ENCODE data around the gene KBTBD12.
A peak's percentile ranks its signal among the peaks of the same experiment; 100 is the strongest.
"Not testable (repeated sequence)": the region's sequence is repeated elsewhere in the genome, so short reads cannot be mapped to it uniquely, and the experiment has no call there.

KBTBD12 gene, protein sequence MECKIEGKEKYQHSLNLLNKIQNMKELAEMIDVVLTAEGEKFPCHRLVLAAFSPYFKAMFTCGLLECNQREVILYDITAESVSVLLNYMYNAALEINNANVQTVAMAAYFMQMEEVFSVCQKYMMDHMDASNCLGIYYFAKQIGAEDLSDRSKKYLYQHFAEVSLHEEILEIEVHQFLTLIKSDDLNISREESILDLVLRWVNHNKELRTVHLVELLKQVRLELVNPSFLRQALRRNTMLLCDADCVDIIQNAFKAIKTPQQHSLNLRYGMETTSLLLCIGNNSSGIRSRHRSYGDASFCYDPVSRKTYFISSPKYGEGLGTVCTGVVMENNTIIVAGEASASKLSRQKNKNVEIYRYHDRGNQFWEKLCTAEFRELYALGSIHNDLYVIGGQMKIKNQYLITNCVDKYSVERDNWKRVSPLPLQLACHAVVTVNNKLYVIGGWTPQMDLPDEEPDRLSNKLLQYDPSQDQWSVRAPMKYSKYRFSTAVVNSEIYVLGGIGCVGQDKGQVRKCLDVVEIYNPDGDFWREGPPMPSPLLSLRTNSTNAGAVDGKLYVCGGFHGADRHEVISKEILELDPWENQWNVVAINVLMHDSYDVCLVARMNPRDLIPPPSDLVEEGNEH

DNA sequence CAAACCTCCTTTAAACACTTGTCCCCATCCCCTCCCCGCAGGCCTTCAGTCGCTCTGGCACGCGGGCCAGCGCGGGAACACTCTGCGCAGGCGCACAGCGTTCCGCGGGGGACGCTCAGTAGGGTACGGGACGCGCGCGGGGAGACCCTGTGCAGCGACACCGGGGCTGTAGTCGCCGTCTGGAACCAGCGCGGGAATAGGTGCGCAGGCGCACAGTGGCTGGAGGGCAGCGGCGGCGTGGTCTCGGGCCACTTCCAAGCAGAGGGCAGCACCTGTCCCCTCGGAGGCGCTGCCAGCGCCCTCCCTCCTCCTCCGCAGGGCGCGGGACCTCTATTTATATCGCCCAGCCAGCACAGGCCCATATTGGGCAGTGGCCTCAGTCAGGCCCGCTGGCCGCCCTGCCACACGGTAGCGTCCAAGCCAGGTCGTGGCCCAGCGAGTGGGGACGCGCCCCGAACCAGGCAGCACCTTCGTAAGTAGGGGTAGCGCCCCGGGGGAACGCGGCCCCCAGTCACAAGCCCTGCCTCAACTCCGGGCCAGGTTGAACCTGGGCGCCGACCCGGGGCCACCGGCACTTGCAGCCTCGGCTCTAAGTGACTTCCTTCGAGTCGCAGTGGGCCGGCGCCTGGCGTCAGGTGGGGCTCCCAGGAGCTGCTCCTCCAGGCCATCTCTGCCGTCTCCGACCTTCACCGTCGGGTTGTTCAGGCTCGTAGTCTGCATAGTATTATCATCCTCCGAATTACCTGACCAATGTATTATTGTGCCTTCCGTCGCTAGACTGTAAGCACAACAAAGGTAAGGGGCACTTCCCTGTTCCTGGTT is at the start of gene KBTBD12:
Gene KBTBD12, plus strand, starts transcription at position 118 of the 822 bp plus-strand sequence. CDS start 7,830 bp downstream, outside the sequence.
- ATAC-seq (replicated peaks): peak in 1 of 2 donors; percentile 50
- peak within 1 kb of the TSS; percentile 9 for H3K27ac Mint-ChIP-seq

GRCh38 chr3:127865941-127866340 is 49.1 kb upstream of the KBTBD12 start:
- Mint-ChIP-seq H3K9me3 (peaks cover 8% of the 10 kb centered on the region in 2 donors), H3K36me3 (peaks cover 0 to 2% of the 10 kb centered on the region in 2 donors), H3K27me3 (no peaks in the 10 kb centered on the region), H3K4me1 (peaks cover 7 to 19% of the 10 kb centered on the region in 2 donors), H3K4me3 (no peak overlapping the region), H3K27ac (no peak overlapping the region)
- ATAC-seq (replicated peaks) (peak; percentile 62 to 63), DNase-seq (no peak)

More for the DNA sequence above, at the start of gene KBTBD12:
- H3K4me1 Mint-ChIP-seq: peaks cover 0 to 10% of the 10 kb centered on the region in 2 donors
- DNase-seq: no peak
- H3K4me3 Mint-ChIP-seq: peak within 1 kb of the TSS; percentile 48 to 68
- peaks cover 3 to 6% of the 10 kb centered on the region in 2 donors for H3K9me3 Mint-ChIP-seq
- peaks cover 52 to 66% of the 10 kb centered on the region in 2 donors for H3K27me3 Mint-ChIP-seq
- peaks cover 0 to 6% of the 10 kb centered on the region in 2 donors for H3K36me3 Mint-ChIP-seq

DNA sequence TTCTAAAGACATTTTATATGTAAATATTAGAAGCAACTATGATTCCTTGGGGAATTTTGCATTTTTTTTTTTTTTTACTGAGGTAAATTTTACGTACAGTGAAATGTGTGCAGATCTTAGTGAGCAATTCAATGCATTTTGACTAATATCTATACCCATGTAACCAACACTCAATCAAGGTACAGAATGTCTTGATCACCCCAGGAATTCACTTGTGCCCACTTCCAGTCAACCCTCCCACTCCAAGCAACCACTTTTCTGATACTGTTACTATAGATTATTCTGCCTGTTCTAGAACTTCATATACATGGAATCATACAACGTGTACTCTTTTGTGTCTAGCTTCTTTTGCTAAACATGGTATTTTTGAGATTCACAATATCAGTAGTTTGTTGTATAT is 47.6 kb upstream of the KBTBD12 start:
- no peak for ATAC-seq (replicated peaks)

GRCh38 chr3:127867986-127868385 is 47.0 kb upstream of the KBTBD12 start:
- H3K27ac Mint-ChIP-seq: no peak overlapping the region
- H3K4me3 Mint-ChIP-seq: no peak overlapping the region
- peak in 1 of 2 donors; percentile 23 for ATAC-seq (replicated peaks)
- peaks cover 8% of the 10 kb centered on the region in 2 donors for H3K9me3 Mint-ChIP-seq
- H3K27me3 Mint-ChIP-seq: peaks cover 0 to 3% of the 10 kb centered on the region in 2 donors
- peaks cover 0 to 2% of the 10 kb centered on the region in 2 donors for H3K36me3 Mint-ChIP-seq
- H3K4me1 Mint-ChIP-seq: peaks cover 10 to 23% of the 10 kb centered on the region in 2 donors
- DNase-seq: no peak

More for the DNA sequence above, 47.6 kb upstream of the KBTBD12 start:
- Mint-ChIP-seq H3K4me1 (peaks cover 10 to 23% of the 10 kb centered on the region in 2 donors), H3K9me3 (peaks cover 8% of the 10 kb centered on the region in 2 donors), H3K4me3 (no peak overlapping the region), H3K27me3 (peaks cover 0 to 3% of the 10 kb centered on the region in 2 donors), H3K27ac (no peak overlapping the region), H3K36me3 (peaks cover 0 to 2% of the 10 kb centered on the region in 2 donors)
- no peak for DNase-seq

- no peak overlapping the region for H3K27ac Mint-ChIP-seq
- H3K9me3 Mint-ChIP-seq: peaks cover 8% of the 10 kb centered on the region in 2 donors
- H3K4me1 Mint-ChIP-seq: peaks cover 10 to 19% of the 10 kb centered on the region in 2 donors
- peaks cover 0 to 3% of the 10 kb centered on the region in 2 donors for H3K27me3 Mint-ChIP-seq
- ATAC-seq (replicated peaks): no peak
- no peak for DNase-seq
- no peak overlapping the region for H3K4me3 Mint-ChIP-seq
- peaks cover 0 to 2% of the 10 kb centered on the region in 2 donors for H3K36me3 Mint-ChIP-seq
Measured at GRCh38 chr3:127870156-127870555, 44.9 kb upstream of the KBTBD12 start.

DNA sequence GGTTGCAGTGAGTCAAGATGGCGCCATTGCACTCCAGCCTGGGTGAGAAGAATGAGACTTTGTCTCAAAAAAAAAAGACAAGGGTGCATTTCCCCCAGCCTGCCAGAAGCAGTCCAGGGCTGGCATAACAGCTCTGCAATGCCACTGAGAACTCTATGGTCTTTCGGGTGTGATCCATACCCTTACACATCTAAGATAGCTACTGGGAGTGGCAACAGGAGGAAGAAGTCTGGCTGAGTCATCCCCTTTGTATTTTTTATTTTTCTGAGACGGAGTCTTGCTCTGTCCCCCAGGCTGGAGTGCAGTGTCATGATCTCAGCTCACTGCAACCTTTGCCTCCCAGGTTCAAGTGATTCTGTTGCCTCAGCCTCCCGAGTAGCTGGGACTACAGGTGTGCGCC is 40.9 kb upstream of the KBTBD12 start:
- DNase-seq; H3K36me3 Mint-ChIP-seq; H3K27ac Mint-ChIP-seq; H3K4me3 Mint-ChIP-seq; H3K9me3 Mint-ChIP-seq; ATAC-seq (replicated peaks); H3K4me1 Mint-ChIP-seq; H3K27me3 Mint-ChIP-seq: not testable (repeated sequence)

GRCh38 chr3:127881586-127881985 is 33.4 kb upstream of the KBTBD12 start:
- H3K9me3 Mint-ChIP-seq: peaks cover 0 to 3% of the 10 kb centered on the region in 2 donors
- H3K27ac Mint-ChIP-seq: no peak overlapping the region
- no peaks in the 10 kb centered on the region for H3K36me3 Mint-ChIP-seq
- H3K4me3 Mint-ChIP-seq: no peak overlapping the region
- H3K4me1 Mint-ChIP-seq: peaks cover 2 to 11% of the 10 kb centered on the region in 2 donors
- ATAC-seq (replicated peaks): no peak
- no peak for DNase-seq
- peaks cover 0 to 16% of the 10 kb centered on the region in 2 donors for H3K27me3 Mint-ChIP-seq

- Mint-ChIP-seq H3K27me3 (peaks cover 0 to 21% of the 10 kb centered on the region in 2 donors), H3K4me1 (peaks cover 7 to 17% of the 10 kb centered on the region in 2 donors), H3K9me3 (peaks cover 4 to 8% of the 10 kb centered on the region in 2 donors), H3K36me3 (peaks cover 0 to 12% of the 10 kb centered on the region in 2 donors), H3K27ac (no peak overlapping the region), H3K4me3 (no peak overlapping the region)
- DNase-seq (no peak), ATAC-seq (replicated peaks) (no peak)
Measured at GRCh38 chr3:127884041-127884440, 31.0 kb upstream of the KBTBD12 start.

DNA sequence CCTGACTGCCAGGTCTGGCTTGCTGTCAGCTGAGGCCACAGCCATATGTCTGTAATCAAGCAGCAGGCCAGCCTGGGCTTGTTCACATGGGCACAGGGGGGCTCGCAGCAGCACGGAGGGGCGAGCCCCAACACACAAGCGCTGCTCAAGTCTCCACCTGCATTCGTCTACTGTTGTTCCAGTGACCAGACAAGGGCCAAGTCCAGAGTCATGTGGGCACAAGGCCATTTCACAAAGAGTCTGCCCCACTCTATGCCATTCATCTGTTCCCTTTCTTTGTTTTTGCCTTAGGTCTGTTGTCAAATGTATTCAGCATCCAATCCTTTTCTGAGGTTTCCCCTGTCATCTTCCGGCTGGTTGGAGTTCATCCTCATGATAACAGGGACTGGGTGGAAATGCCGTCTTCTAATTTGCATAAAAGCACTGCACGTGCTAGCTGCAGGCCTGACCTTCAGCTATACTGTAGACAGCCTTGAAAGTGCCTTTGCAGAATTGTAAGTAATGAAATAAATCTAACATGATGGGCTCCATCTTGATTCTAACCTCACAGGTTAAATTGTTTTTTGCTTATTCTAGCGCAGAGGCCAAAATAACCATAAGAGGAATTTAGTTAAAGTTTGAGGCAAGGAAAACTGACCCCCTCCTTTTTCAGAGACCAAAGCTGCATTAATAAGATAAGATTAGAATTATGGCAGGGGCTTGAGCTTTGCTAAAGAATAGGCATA is 28.6 kb upstream of the KBTBD12 start:
- Mint-ChIP-seq H3K27ac (no peak overlapping the region), H3K27me3 (peaks cover 0 to 14% of the 10 kb centered on the region in 2 donors), H3K4me3 (no peak overlapping the region), H3K4me1 (peaks cover 9 to 20% of the 10 kb centered on the region in 2 donors), H3K9me3 (peaks cover 9 to 17% of the 10 kb centered on the region in 2 donors), H3K36me3 (peaks cover 8 to 26% of the 10 kb centered on the region in 2 donors)
- ATAC-seq (replicated peaks) (no peak), DNase-seq (no peak)

DNA sequence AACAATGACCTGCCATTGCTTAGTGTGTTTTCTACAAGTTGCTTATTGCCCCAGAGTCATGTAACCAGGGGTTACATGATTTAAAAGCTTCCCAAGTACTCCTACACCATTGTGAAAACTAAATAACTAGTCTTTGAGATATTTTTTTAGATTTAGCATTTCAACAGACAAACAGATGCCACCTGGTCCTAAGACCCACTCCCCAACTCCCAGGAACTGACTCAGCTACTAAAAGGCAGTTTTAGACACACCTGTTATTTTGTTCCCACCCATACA is 28.1 kb upstream of the KBTBD12 start:
- Mint-ChIP-seq H3K36me3 (peaks cover 8 to 27% of the 10 kb centered on the region in 2 donors), H3K4me1 (peaks cover 9 to 20% of the 10 kb centered on the region in 2 donors), H3K27me3 (peaks cover under 1 to 13% of the 10 kb centered on the region in 2 donors), H3K27ac (no peak overlapping the region), H3K9me3 (peaks cover 11 to 19% of the 10 kb centered on the region in 2 donors), H3K4me3 (no peak overlapping the region)
- ATAC-seq (replicated peaks) (no peak), DNase-seq (no peak)

DNA sequence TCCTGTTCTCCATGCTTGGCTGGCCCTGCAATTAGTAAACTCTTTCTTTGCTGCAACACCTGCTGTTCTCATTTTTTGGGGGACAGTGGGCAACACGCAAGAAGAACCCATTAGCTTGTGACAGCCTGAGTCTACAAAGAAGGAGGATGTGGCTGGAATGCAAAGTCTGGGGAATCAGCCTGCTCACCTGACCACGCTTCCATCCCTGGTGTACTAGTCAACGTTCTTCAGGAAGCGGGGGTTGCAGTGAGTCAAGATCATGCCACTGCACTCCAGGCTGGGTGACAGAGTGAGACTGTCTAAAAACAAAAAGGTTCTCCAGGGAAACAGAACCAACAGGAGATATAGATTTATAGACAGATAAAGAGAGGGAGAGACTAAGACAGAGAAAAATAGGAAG is 27.7 kb upstream of the KBTBD12 start:
- ATAC-seq (replicated peaks) (no peak), DNase-seq (no peak)
- Mint-ChIP-seq H3K27ac (peak overlapping the region; percentile 68), H3K36me3 (peaks cover 12 to 31% of the 10 kb centered on the region in 2 donors), H3K4me1 (peaks cover 9 to 20% of the 10 kb centered on the region in 2 donors), H3K4me3 (no peak overlapping the region), H3K9me3 (peaks cover 15 to 24% of the 10 kb centered on the region in 2 donors), H3K27me3 (peaks cover 5 to 13% of the 10 kb centered on the region in 2 donors)

DNA sequence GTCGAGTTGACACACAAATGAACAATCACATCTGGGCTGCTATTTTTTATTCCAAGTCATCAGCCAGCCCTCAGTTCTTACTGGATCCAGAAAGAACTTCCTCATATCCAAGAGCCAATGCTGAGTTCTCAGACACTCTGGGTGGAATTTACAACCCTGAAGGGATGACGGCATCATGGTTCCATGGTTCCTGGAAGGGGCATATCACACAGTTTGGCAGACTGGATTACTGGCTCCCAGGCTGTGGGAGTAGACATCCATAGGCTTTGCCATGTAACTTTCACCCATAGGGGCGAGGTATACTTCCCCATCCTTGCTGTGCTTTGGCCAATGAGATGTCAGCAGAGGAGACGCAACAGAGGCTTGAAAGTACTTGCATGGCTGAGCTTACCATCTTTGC is 26.9 kb upstream of the KBTBD12 start:
- peaks cover 18 to 32% of the 10 kb centered on the region in 2 donors for H3K36me3 Mint-ChIP-seq
- H3K9me3 Mint-ChIP-seq: peaks cover 16 to 31% of the 10 kb centered on the region in 2 donors
- no peak for ATAC-seq (replicated peaks)

DNA sequence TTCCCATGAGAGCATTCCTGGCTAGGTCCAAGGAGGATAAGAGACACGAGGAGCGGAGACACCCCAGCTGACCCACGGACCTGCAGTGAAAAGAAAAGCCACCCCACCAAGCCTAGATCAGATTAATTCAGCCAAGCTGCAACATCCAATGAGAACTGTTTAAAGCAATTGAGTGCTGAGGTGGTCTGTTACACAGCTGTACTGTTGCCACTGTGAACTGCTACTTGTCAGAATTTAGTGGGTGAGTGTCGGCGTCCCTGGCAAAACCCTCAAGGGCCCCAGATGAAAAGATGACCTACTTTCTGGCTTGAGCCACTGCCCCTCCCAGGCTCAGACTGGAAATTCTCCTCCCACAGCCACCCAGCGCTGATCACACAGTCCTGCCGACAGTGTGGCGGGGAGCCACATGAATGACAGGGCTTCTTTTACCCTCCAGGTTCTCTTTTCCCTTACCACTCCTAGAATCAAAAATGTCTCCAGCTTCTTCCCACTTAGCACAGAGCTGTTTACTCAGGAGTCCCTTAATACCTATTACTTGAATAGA is 26.4 kb upstream of the KBTBD12 start:
- peaks cover 16 to 31% of the 10 kb centered on the region in 2 donors for H3K9me3 Mint-ChIP-seq
- peaks cover 5 to 7% of the 10 kb centered on the region in 2 donors for H3K27me3 Mint-ChIP-seq
- peaks cover 9 to 20% of the 10 kb centered on the region in 2 donors for H3K4me1 Mint-ChIP-seq
- no peak overlapping the region for H3K4me3 Mint-ChIP-seq
- H3K36me3 Mint-ChIP-seq: peaks cover 18 to 32% of the 10 kb centered on the region in 2 donors
- DNase-seq: no peak
- peak overlapping the region; percentile 56 for H3K27ac Mint-ChIP-seq
- ATAC-seq (replicated peaks): no peak

More for the DNA sequence above, 26.9 kb upstream of the KBTBD12 start:
- H3K4me3 Mint-ChIP-seq: no peak overlapping the region
- H3K27ac Mint-ChIP-seq: peak overlapping the region; percentile 10
- peaks cover 9 to 20% of the 10 kb centered on the region in 2 donors for H3K4me1 Mint-ChIP-seq
- no peak for DNase-seq
- H3K27me3 Mint-ChIP-seq: peaks cover 5 to 7% of the 10 kb centered on the region in 2 donors
